ENCODE measurements around the gene DXO.
A peak's percentile ranks its signal among the peaks of the same experiment; 100 is the strongest.
"Not testable (repeated sequence)": the region's sequence is repeated elsewhere in the genome, so short reads cannot be mapped to it uniquely, and the experiment has no call there.

Gene DXO

DNA sequence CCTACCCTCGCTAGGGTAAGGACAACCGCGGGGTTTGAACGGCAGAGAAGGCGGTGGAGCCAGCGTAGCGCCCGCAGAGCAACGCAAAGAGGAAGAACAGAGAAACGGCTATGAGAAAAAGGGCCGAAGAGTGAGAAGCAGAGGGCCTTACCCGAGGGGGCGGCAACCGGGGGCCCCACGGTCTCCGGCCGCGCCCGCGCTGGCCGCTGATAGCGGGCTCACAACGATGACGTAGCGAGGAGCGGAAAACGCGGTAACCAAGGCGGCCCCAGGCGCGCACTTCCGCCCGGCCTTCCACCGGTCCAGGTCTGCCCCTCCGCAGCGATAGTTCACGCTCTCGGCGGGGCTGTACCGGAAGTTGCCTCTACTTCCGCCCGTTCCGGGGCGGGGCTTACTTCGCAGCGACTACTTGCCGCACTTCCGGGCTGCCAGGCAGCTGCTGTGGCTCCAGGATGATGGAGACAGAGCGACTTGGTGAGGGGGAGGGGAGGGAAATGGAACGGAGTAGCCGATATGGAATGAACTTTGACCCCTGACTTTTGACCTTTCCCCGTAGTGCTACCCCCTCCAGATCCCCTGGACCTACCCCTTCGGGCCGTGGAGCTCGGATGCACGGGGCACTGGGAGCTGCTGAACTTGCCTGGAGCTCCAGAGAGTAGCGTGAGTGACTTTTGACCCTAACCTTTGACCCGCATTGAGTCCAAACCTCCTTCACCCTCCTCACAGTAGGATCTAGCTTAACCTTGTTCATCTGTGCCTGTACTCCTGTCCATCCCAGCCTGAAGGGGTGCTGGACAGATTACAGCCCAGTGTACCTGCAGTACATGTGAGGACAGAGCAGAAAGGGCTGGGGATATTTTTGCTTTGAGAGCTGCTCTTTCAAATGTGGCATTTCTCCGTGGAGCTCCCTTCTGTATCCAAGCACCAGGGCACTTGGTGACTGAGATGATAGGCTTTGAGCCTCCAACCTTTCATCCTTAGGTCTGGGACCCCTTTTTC lies 12.9 kb downstream of the DXO start, which contains the start of the genes NELFE and SKIC2:
Gene NELFE (minus strand): TSS at position 231 of the 999 bp plus-strand sequence. CDS start 525 bp downstream, outside the sequence.
Gene SKIC2 (plus strand): TSS at position 435 of the 999 bp plus-strand sequence. CDS start 18 bp downstream, at position 453.
- peak; percentile 95 to 97 for DNase-seq (ENCODE audit: low read depth in 2 of 2)

GRCh38 chr6:31958412-31958740 lies 13.6 kb downstream of the DXO start:
- DNase-seq (ENCODE audit: low read depth in 2 of 2), result no peak

- no peak for DNase-seq (ENCODE audit: low read depth in 2 of 2)
These were observed 15.1 kb downstream of the DXO start for GRCh38 chr6:31956796-31957195.

- DNase-seq (ENCODE audit: low read depth in 2 of 2), result no peak
These were observed 17.4 kb downstream of the DXO start for GRCh38 chr6:31954511-31954910.

DNA sequence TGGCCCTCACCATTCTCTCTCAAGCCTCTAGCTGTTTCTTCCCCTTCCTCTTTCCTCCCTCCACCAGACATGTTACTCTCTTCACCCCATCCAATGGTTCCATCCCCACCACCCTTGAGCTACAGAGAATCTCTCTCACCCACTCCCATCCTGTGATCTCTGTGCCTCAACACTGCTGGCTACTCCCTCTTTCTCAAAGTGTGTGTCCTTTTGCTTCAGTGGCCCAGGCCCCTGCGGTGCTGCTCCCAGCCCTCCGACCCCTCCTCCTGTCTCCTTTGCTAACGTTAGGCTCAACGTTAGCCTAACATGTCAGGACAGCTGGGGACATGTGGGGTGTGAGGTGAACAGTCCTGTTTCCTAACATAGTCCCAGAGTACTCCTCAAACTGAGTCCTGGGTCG lies 19.0 kb downstream of the DXO start:
- DNase-seq (ENCODE audit: low read depth in 2 of 2), result no peak

DNA sequence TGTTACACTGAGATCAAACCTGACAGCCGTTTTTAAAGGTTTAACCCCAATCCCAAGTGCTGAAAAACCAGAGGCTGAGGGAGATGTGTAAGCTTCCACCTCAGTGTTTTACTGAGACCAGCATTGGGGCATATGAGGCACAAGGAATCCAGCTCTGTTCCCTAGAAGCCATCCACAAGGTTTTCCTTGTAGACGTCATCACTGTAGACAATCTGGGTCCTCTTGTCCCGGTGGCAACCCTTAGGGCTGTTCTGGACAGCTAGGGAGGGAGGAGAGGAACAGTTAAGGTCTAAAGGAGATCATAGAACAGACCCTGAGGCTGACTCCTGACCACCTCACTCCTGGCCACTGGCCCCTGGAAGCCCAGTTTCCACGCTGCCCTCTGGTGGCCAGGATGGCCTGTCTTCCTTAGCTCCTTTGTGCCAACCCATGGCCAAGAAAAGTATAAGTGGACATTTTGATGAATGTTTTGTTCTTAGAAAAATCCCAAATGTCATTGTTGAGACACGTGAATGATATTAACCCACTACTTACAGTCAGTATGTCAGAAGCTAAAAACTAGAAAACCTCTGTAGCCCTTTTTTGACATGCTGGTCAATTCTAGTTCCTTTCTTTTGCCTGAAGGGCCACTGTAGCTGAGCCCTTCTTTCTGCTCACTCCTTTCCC lies 19.7 kb downstream of the DXO start:
- DNase-seq (ENCODE audit: low read depth in 2 of 2), result no peak

DNA sequence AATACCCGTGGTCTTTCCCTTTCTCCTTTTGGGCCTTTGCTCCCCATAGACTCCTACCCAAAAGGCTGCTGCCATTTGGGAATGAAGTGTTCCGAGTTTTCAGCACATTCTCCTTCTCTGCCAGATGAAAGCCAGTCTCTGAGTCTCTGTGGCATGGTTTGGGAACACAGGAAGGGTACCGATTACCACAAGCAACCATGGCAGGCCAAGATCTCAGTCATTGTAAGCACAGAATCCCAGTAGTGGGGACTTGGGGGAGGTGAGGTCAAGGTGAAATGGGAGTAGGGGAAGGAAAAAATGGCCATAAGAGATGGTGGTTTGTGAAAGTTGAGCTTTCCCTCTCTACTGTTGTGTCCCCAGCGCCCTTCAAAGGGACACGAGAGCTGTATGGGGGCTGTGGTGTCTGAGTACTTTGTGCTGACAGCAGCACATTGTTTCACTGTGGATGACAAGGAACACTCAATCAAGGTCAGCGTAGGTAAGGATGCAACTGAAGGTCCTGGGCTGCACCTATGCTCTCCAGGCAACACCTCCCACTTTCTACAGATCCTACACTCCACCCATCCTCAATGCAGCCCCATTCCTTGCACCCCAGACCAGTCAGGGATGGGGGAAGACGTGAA lies 21.9 kb downstream of the DXO start:
- DNase-seq (ENCODE audit: low read depth in 2 of 2), result no peak

DNA sequence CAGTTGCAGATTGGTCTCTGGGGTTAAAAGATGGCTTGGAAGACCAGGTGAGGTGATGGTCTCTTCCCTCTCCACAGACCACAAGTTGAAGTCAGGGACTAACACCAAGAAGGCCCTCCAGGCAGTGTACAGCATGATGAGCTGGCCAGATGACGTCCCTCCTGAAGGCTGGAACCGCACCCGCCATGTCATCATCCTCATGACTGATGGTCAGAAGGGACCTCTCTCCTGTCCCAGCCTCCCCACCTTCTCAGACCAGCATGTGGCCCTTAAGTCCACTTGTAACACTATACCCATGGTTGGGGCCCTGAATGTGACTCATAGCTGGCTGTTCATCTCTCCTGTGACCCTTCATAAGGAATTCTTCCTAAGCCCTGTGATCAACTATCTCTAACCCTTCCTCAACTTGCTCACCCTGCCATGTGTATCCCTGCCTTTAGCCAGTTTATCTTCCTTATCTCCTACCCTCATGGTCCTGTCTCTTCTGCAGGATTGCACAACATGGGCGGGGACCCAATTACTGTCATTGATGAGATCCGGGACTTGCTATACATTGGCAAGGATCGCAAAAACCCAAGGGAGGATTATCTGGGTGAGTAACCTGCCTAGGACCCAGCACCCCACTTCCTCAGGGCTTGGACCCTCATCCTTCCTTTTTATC lies 23.1 kb downstream of the DXO start:
- DNase-seq (ENCODE audit: low read depth in 2 of 2), result no peak

DNA sequence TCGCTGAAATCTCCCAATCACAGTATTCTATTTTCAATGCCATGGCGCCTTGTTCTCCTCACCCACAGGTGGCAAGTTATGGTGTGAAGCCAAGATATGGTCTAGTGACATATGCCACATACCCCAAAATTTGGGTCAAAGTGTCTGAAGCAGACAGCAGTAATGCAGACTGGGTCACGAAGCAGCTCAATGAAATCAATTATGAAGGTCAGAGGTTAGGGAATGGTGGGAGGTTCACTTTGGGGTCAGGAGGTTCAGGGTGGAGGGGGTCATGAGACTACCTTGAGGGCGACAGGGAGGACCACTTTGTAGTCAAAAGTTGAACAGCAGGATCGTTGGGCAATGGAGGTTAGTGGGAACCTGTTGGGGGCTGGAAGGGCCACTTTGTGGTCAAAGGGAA lies 23.6 kb downstream of the DXO start:
- no peak for DNase-seq (ENCODE audit: low read depth in 2 of 2)

DNA sequence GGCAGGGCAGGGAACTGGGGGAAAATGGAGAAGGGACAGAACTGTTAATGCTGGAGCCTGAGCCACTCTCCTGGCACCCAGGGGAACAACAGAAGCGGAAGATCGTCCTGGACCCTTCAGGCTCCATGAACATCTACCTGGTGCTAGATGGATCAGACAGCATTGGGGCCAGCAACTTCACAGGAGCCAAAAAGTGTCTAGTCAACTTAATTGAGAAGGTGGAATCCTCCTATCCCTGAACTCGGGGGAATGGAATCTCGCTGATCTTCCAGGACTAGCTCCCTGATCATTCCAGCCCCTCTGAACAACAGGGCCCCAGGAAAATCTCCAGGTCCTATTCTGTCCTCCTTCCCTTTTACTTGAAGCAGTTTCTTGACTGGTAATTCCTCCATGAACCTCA lies 24.1 kb downstream of the DXO start:
- DNase-seq (ENCODE audit: low read depth in 2 of 2), result no peak

GRCh38 chr6:31947070-31947675 lies 24.8 kb downstream of the DXO start:
- DNase-seq (ENCODE audit: low read depth in 2 of 2), result no peak

DNA sequence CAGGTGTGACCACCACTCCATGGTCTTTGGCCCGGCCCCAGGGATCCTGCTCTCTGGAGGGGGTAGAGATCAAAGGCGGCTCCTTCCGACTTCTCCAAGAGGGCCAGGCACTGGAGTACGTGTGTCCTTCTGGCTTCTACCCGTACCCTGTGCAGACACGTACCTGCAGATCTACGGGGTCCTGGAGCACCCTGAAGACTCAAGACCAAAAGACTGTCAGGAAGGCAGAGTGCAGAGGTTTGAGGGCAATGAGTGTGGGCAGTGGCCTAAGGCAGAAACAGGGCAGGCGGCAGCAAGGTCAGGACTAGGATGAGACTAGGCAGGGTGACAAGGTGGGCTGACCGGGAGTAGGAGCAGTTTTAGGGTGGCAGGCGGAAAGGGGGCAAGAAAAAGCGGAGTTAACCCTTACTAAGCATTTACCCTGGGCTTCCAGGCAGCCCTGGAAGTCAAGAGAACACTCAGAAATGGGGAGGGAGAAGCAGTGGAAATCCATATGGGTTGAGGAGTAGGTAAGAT lies 25.5 kb downstream of the DXO start:
- DNase-seq (ENCODE audit: low read depth in 2 of 2), result no peak

DNA sequence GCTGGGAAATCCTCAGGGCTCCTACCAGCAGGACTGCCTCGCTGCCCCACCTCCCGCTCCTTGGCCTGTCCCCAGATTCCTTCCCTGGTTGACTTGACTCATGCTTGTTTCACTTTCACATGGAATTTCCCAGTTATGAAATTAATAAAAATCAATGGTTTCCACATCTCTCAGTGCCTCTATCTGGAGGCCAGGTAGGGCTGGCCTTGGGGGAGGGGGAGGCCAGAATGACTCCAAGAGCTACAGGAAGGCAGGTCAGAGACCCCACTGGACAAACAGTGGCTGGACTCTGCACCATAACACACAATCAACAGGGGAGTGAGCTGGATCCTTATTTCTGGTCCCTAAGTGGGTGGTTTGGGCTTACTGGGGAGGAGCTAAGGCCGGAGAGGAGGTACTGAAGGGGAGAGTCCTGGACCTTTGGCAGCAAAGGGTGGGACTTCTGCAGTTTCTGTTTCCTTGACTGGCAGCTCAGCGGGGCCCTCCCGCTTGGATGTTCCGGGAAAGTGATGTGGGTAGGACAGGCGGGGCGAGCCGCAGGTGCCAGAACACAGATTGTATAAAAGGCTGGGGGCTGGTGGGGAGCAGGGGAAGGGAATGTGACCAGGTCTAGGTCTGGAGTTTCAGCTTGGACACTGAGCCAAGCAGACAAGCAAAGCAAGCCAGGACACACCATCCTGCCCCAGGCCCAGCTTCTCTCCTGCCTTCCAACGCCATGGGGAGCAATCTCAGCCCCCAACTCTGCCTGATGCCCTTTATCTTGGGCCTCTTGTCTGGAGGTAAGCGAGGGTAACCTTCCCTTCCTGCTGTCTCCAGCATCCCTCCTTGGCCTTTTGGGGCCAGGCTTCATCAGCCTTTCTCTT lies 26.2 kb downstream of the DXO start, which contains the start of gene CFB:
Gene CFB (plus strand): TSS at position 589 of the 863 bp plus-strand sequence. CDS start 127 bp downstream, at position 716.
- DNase-seq (ENCODE audit: low read depth in 2 of 2), result no peak

- no peak for DNase-seq (ENCODE audit: low read depth in 2 of 2)
These were observed 26.8 kb downstream of the DXO start for GRCh38 chr6:31945154-31945506.

DNA sequence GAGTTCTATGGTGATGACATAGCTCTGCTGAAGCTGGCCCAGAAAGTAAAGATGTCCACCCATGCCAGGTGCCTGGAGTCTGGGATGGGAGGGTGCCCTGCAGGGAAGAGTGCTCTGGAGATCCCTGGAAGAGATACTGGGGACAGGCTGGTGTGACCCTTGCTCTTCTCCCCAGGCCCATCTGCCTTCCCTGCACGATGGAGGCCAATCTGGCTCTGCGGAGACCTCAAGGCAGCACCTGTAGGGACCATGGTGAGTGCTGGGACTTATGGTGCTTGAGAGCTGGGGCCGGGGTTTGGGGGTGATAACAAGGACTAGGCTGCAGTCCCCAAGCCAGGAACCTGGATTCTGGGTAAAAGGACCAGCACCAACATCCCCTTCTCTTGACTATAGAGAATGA lies 28.2 kb downstream of the DXO start:
- no peak for DNase-seq (ENCODE audit: low read depth in 2 of 2)

GRCh38 chr6:31940256-31940664 lies 31.7 kb downstream of the DXO start:
- no peak for DNase-seq (ENCODE audit: low read depth in 2 of 2)

- no peak for DNase-seq (ENCODE audit: low read depth in 2 of 2)
These were observed 36.1 kb downstream of the DXO start for GRCh38 chr6:31935823-31936222.

GRCh38 chr6:31935021-31935420 lies 36.9 kb downstream of the DXO start:
- no peak for DNase-seq (ENCODE audit: low read depth in 2 of 2)

- DNase-seq (ENCODE audit: low read depth in 2 of 2), result no peak
These were observed 38.4 kb downstream of the DXO start for GRCh38 chr6:31933537-31933936.

DNA sequence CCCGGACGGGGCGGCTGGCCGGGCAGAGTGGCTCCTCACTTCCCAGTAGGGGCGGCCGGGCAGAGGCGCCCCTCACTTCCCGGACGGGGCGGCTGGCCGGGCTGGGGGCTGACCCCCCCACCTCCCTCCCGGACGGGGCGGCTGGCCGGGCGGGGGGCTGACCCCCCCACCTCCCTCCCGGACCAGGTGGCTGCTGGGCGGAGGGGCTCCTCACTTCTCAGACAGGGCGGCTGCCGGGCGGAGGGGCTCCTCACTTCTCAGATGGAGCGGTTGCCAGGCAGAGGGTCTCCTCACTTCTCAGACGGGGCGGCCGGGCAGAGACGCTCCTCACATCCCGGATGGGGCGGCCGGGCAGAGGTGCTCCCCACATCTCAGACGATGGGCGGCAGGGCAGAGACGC lies 39.8 kb downstream of the DXO start:
- DNase-seq (ENCODE audit: low read depth in 2 of 2), result not testable (repeated sequence)
